ENCODE results near the gene BRINP2.

BRINP2 gene

DNA sequence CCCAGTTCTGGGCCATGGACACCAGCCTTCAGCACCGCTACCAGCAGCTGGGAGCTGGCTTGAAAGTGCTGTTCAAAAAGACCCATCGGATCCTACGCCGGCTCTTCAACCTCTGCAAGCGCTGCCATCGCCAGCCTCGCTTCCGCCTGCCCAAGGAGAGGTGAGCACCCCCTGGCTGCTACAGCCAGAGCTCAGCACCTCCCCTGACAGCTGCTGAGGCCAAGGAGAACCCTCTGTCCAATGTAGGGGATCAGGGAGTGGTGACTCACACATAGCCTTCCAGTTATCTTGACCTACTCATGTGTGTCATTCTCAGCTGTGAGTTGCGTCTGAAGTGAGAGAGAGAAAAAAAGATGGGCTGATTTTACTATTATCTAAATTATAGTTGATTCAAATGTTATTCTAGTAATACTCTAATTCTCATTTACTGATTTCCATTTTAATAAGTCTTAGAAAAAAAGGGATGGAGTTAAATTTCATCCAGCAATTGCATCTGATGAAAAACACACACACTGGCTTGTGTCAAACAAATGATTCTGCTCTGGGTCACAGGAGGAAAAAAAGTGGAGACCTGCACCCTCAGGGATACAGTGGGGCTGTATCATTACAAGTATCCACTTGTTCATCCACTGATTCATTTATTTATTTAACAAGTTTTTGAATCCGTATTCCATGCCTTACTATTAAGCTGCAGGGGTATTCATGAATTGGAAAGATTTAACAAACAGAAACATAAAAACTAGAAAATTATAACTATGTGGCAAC, 108.0 kb downstream of the BRINP2 start:
- Histone ChIP-seq H3K23ac (ENCODE audit: low read length in 2 of 2) (no peak overlapping the region), H3K4me1 (ENCODE audit: control insufficient read depth, insufficient read depth, low read depth, low read length) (peaks cover 9% of the 10 kb centered on the region), H4K8ac (ENCODE audit: low read length) (no peak overlapping the region), H3K4me2 (ENCODE audit: low read length, poor library complexity, severe bottlenecking) (no peak overlapping the region), H3K4me3 (ENCODE audit: insufficient read depth in 1 of 2, low read depth in 1 of 2, low read length in 2 of 2) (no peak overlapping the region), H2BK120ac (ENCODE audit: low read depth, low read length) (no peak overlapping the region), H2AK5ac (ENCODE audit: low read length, severe bottlenecking) (no peak overlapping the region), H3K9me3 (ENCODE audit: control insufficient read depth, low read length) (no peaks in the 10 kb centered on the region), H3K36me3 (ENCODE audit: control insufficient read depth in 1 of 2, insufficient read depth in 2 of 2, low read depth in 1 of 2, low read length in 2 of 2) (no peaks in the 10 kb centered on the region), H3K27ac (ENCODE audit: low read length, poor library complexity, severe bottlenecking) (no peak overlapping the region), H3K4ac (ENCODE audit: low read depth in 1 of 2, low read length in 2 of 2) (no peak overlapping the region), H2AFZ (ENCODE audit: low read depth, low read length) (no peak overlapping the region), H2BK12ac (ENCODE audit: low read length in 2 of 2) (no peak overlapping the region), H2BK5ac (ENCODE audit: low read depth, low read length, poor library complexity, severe bottlenecking) (no peak overlapping the region), H3K14ac (ENCODE audit: low read length in 2 of 2) (no peak overlapping the region), H3K27me3 (ENCODE audit: control insufficient read depth in 1 of 2, insufficient read depth in 1 of 2, low read length in 2 of 2) (peaks cover 0 to 43% of the 10 kb centered on the region in 2 experiments), H2BK15ac (ENCODE audit: low read depth, poor library complexity, severe bottlenecking) (no peak overlapping the region), H4K91ac (ENCODE audit: low read length) (no peak overlapping the region), H3K18ac (ENCODE audit: low read depth in 1 of 2, low read length in 2 of 2) (no peak overlapping the region), H3K79me1 (replicated peaks; ENCODE audit: low read length, poor library complexity, severe bottlenecking) (no peaks in the 10 kb centered on the region), H3K9ac (ENCODE audit: low read length) (no peak overlapping the region)
- DNase-seq = peak; percentile 41
- 97% methylated on average over 8 of the region's 10 CpGs for WGBS

GRCh38 chr1:177281901-177282300, 111.1 kb downstream of the BRINP2 start:
- no peak for DNase-seq
- Histone ChIP-seq H3K9ac (ENCODE audit: low read length) (no peak overlapping the region), H3K4me2 (ENCODE audit: low read length, poor library complexity, severe bottlenecking) (no peak overlapping the region), H2BK15ac (ENCODE audit: low read depth, poor library complexity, severe bottlenecking) (no peak overlapping the region), H3K4me1 (ENCODE audit: control insufficient read depth, insufficient read depth, low read depth, low read length) (peaks cover 4% of the 10 kb centered on the region), H3K79me1 (replicated peaks; ENCODE audit: low read length, poor library complexity, severe bottlenecking) (no peaks in the 10 kb centered on the region), H2AFZ (ENCODE audit: low read depth, low read length) (no peak overlapping the region), H2BK12ac (ENCODE audit: low read length in 2 of 2) (no peak overlapping the region), H4K91ac (ENCODE audit: low read length) (no peak overlapping the region), H3K9me3 (ENCODE audit: control insufficient read depth, low read length) (no peaks in the 10 kb centered on the region), H3K27ac (ENCODE audit: low read length, poor library complexity, severe bottlenecking) (no peak overlapping the region), H3K18ac (ENCODE audit: low read depth in 1 of 2, low read length in 2 of 2) (no peak overlapping the region), H4K8ac (ENCODE audit: low read length) (no peak overlapping the region), H3K23ac (ENCODE audit: low read length in 2 of 2) (no peak overlapping the region), H2BK5ac (ENCODE audit: low read depth, low read length, poor library complexity, severe bottlenecking) (no peak overlapping the region), H2AK5ac (ENCODE audit: low read length, severe bottlenecking) (no peak overlapping the region), H3K27me3 (ENCODE audit: control insufficient read depth in 1 of 2, insufficient read depth in 1 of 2, low read length in 2 of 2) (peaks cover 0 to 51% of the 10 kb centered on the region in 2 experiments), H3K36me3 (ENCODE audit: control insufficient read depth in 1 of 2, insufficient read depth in 2 of 2, low read depth in 1 of 2, low read length in 2 of 2) (no peaks in the 10 kb centered on the region), H2BK120ac (ENCODE audit: low read depth, low read length) (no peak overlapping the region), H3K4me3 (ENCODE audit: insufficient read depth in 1 of 2, low read depth in 1 of 2, low read length in 2 of 2) (no peak overlapping the region), H3K14ac (ENCODE audit: low read length in 2 of 2) (no peak overlapping the region), H3K4ac (ENCODE audit: low read depth in 1 of 2, low read length in 2 of 2) (no peak overlapping the region)
- 89% methylated on average over 3 of the region's 5 CpGs for WGBS

GRCh38 chr1:177282976-177283375, 112.2 kb downstream of the BRINP2 start:
- peaks cover 0 to 54% of the 10 kb centered on the region in 2 experiments for H3K27me3 ChIP-seq (ENCODE audit: control insufficient read depth in 1 of 2, insufficient read depth in 1 of 2, low read length in 2 of 2)
- no peak overlapping the region for H3K4me3 ChIP-seq (ENCODE audit: insufficient read depth in 1 of 2, low read depth in 1 of 2, low read length in 2 of 2)
- H2BK15ac ChIP-seq (ENCODE audit: low read depth, poor library complexity, severe bottlenecking) = no peak overlapping the region
- peaks cover 4% of the 10 kb centered on the region for H3K4me1 ChIP-seq (ENCODE audit: control insufficient read depth, insufficient read depth, low read depth, low read length)
- H3K4me2 ChIP-seq (ENCODE audit: low read length, poor library complexity, severe bottlenecking) = no peak overlapping the region
- H3K4ac ChIP-seq (ENCODE audit: low read depth in 1 of 2, low read length in 2 of 2) = no peak overlapping the region
- no peak overlapping the region for H2BK12ac ChIP-seq (ENCODE audit: low read length in 2 of 2)
- H3K14ac ChIP-seq (ENCODE audit: low read length in 2 of 2) = no peak overlapping the region
- no peak overlapping the region for H2BK120ac ChIP-seq (ENCODE audit: low read depth, low read length)
- no peak overlapping the region for H2AFZ ChIP-seq (ENCODE audit: low read depth, low read length)
- 84% methylated on average over 1 of the region's 1 CpG for WGBS
- no peak overlapping the region for H3K9ac ChIP-seq (ENCODE audit: low read length)
- no peak overlapping the region for H3K18ac ChIP-seq (ENCODE audit: low read depth in 1 of 2, low read length in 2 of 2)
- H3K27ac ChIP-seq (ENCODE audit: low read length, poor library complexity, severe bottlenecking) = no peak overlapping the region
- H3K79me1 ChIP-seq (replicated peaks; ENCODE audit: low read length, poor library complexity, severe bottlenecking) = no peaks in the 10 kb centered on the region
- H3K36me3 ChIP-seq (ENCODE audit: control insufficient read depth in 1 of 2, insufficient read depth in 2 of 2, low read depth in 1 of 2, low read length in 2 of 2) = no peaks in the 10 kb centered on the region
- no peak overlapping the region for H2BK5ac ChIP-seq (ENCODE audit: low read depth, low read length, poor library complexity, severe bottlenecking)
- no peak overlapping the region for H3K23ac ChIP-seq (ENCODE audit: low read length in 2 of 2)
- H2AK5ac ChIP-seq (ENCODE audit: low read length, severe bottlenecking) = no peak overlapping the region
- no peak for DNase-seq
- no peak overlapping the region for H4K91ac ChIP-seq (ENCODE audit: low read length)
- H3K9me3 ChIP-seq (ENCODE audit: control insufficient read depth, low read length) = no peaks in the 10 kb centered on the region
- H4K8ac ChIP-seq (ENCODE audit: low read length) = no peak overlapping the region

DNA sequence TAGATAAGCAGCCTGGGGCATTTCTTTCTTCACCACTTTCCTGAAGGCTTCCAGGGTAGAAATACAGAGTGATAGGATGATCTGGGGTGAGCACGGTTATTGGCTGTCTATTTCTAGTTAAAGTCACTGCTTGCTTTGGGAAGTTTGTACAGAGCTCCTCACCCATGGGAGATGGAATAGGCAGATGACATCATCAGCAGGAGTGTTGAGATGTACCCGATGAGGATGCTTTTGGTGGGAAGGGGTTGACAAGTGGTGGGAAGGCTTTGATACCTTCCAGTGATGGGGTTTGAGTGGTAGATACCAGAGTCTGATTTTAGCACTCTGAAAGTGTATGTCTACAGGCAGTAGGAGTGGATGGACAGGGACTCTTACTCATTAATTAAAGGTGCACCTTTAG, 112.6 kb downstream of the BRINP2 start:
- H2AK5ac ChIP-seq (ENCODE audit: low read length, severe bottlenecking) = no peak overlapping the region
- H4K8ac ChIP-seq (ENCODE audit: low read length) = no peak overlapping the region
- no peaks in the 10 kb centered on the region for H3K9me3 ChIP-seq (ENCODE audit: control insufficient read depth, low read length)
- H2BK120ac ChIP-seq (ENCODE audit: low read depth, low read length) = no peak overlapping the region
- H2AFZ ChIP-seq (ENCODE audit: low read depth, low read length) = no peak overlapping the region
- H2BK5ac ChIP-seq (ENCODE audit: low read depth, low read length, poor library complexity, severe bottlenecking) = no peak overlapping the region
- H3K18ac ChIP-seq (ENCODE audit: low read depth in 1 of 2, low read length in 2 of 2) = no peak overlapping the region
- 96% methylated on average over 2 of the region's 2 CpGs for WGBS
- H3K9ac ChIP-seq (ENCODE audit: low read length) = no peak overlapping the region
- H3K4me3 ChIP-seq (ENCODE audit: insufficient read depth in 1 of 2, low read depth in 1 of 2, low read length in 2 of 2) = no peak overlapping the region
- H3K4me1 ChIP-seq (ENCODE audit: control insufficient read depth, insufficient read depth, low read depth, low read length) = peaks cover 3% of the 10 kb centered on the region
- DNase-seq = no peak
- no peak overlapping the region for H3K27ac ChIP-seq (ENCODE audit: low read length, poor library complexity, severe bottlenecking)
- H3K4ac ChIP-seq (ENCODE audit: low read depth in 1 of 2, low read length in 2 of 2) = no peak overlapping the region
- no peak overlapping the region for H2BK12ac ChIP-seq (ENCODE audit: low read length in 2 of 2)
- H3K23ac ChIP-seq (ENCODE audit: low read length in 2 of 2) = no peak overlapping the region
- no peak overlapping the region for H3K14ac ChIP-seq (ENCODE audit: low read length in 2 of 2)
- peaks cover 0 to 56% of the 10 kb centered on the region in 2 experiments for H3K27me3 ChIP-seq (ENCODE audit: control insufficient read depth in 1 of 2, insufficient read depth in 1 of 2, low read length in 2 of 2)
- no peaks in the 10 kb centered on the region for H3K79me1 ChIP-seq (replicated peaks; ENCODE audit: low read length, poor library complexity, severe bottlenecking)
- no peak overlapping the region for H3K4me2 ChIP-seq (ENCODE audit: low read length, poor library complexity, severe bottlenecking)
- H3K36me3 ChIP-seq (ENCODE audit: control insufficient read depth in 1 of 2, insufficient read depth in 2 of 2, low read depth in 1 of 2, low read length in 2 of 2) = no peaks in the 10 kb centered on the region
- no peak overlapping the region for H2BK15ac ChIP-seq (ENCODE audit: low read depth, poor library complexity, severe bottlenecking)
- no peak overlapping the region for H4K91ac ChIP-seq (ENCODE audit: low read length)

Measured in mesenchymal stem cell (in vitro differentiated cells and primary cell).